ENCODE results near the gene GRN. TPM values are rescaled to one million over a fixed set of nuclear protein-coding genes. Genes with fewer than 3 reads are reported as not detected.
"Not testable (repeated sequence)": the region's sequence is repeated elsewhere in the genome, so short reads cannot be mapped to it uniquely, and the experiment has no call there.

GRN gene
- total RNA-seq, 5 donors from 2014 or later (not counting 1 experiment from before 2014, with no cell fraction given) = 21.0 to 48.3 (median 40.1) TPM

DNA sequence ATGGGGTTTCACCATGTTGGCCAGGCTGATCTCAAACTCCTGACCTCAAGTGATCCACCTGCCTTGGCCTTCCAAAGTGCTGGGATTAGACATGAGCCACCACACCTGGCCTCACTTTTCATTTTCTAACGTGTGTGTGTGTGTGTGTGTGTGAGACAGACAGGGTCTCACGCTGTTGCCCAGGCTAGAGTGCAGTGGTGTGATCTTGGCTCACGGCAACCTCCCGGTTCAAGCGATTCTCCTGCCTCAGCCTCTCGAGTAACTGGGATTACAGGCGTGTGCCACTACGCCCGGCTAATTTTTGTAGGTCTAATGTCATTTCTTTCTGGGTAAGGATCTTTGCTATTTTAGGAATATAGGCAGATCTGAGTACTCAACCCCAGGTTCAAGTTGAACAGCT, 49.0 kb downstream of the GRN start:
- H3K27ac ChIP-seq (ENCODE audit: low read length); H3K27me3 Mint-ChIP-seq; POLR2A ChIA-PET; H3K4me3 ChIP-seq (ENCODE audit: control insufficient read depth in 1 of 2, extremely low read depth in 1 of 2, low read length in 1 of 2); H3K27me3 ChIP-seq (replicated peaks in 1 of 2; ENCODE audit: control insufficient read depth in 2 of 2, extremely low read depth in 1 of 2, insufficient read depth in 2 of 2, low read length in 1 of 2); H3K4me3 Mint-ChIP-seq; H3K4me1 ChIP-seq (ENCODE audit: control insufficient read depth in 1 of 2, extremely low read depth in 1 of 2, insufficient read depth in 2 of 2, low read length in 2 of 2); H3K9me3 Mint-ChIP-seq; ATAC-seq (replicated peaks in 1 of 4); DNase-seq; H3K27ac Mint-ChIP-seq; H3K9me3 ChIP-seq: not testable (repeated sequence)
- peaks cover 4 to 15% of the 10 kb centered on the region in 2 donors for H3K36me3 ChIP-seq (ENCODE audit: control insufficient read depth in 2 of 2, extremely low read depth in 1 of 2, insufficient read depth in 1 of 2, low read length in 1 of 2)
- 100% methylated on average over 3 of the region's 9 CpGs for WGBS (ENCODE audit: insufficient coverage)
- CTCF ChIA-PET = interaction anchor here in 1 of 2 donors (0.6 kb wide), 1 partner anchor 589 kb away, joined by 4 read pairs; no protein-coding TSS in a partner anchor
- peaks cover 12% of the 10 kb centered on the region for H3K36me3 Mint-ChIP-seq
- H3K4me1 Mint-ChIP-seq = peaks cover 2 to 16% (median 5%) of the 10 kb centered on the region in 3 donors

DNA sequence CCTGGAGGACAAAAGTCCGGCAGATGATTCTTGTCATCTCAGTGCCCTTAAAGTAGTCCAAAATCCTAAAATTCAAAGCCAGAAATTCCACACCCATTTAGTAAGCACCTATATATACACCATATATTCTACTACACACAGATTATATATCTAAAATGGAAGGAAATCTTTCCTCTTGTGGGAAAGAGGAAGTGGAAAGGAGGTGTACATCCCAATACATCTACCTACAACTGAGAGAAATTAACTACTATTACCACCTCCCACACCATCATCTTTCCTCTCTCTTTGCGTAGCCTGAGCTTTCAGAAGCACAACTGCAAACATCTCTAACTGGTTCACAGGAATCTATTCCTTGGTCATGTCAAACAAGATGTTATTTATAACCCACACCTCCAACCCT, 49.7 kb downstream of the GRN start:
- POLR2A ChIA-PET = no interaction called here
- ATAC-seq (replicated peaks in 1 of 4) = no peak
- DNase-seq = no peak
- H3K4me3 Mint-ChIP-seq = no peak overlapping the region
- peaks cover 7 to 22% of the 10 kb centered on the region in 2 donors for H3K36me3 ChIP-seq (ENCODE audit: control insufficient read depth in 2 of 2, extremely low read depth in 1 of 2, insufficient read depth in 1 of 2, low read length in 1 of 2)
- H3K36me3 Mint-ChIP-seq = peaks cover 18% of the 10 kb centered on the region
- H3K27ac ChIP-seq (ENCODE audit: low read length) = no peak overlapping the region
- H3K27me3 ChIP-seq (replicated peaks in 1 of 2; ENCODE audit: control insufficient read depth in 2 of 2, extremely low read depth in 1 of 2, insufficient read depth in 2 of 2, low read length in 1 of 2) = no peaks in the 10 kb centered on the region
- CTCF ChIA-PET = interaction anchor here in 1 of 2 donors (0.6 kb wide), 1 partner anchor 589 kb away, joined by 4 read pairs; no protein-coding TSS in a partner anchor
- H3K4me3 ChIP-seq (ENCODE audit: control insufficient read depth in 1 of 2, extremely low read depth in 1 of 2, low read length in 1 of 2) = no peak overlapping the region
- no peak overlapping the region for H3K27ac Mint-ChIP-seq
- no peaks in the 10 kb centered on the region for H3K4me1 ChIP-seq (ENCODE audit: control insufficient read depth in 1 of 2, extremely low read depth in 1 of 2, insufficient read depth in 2 of 2, low read length in 2 of 2)
- H3K9me3 ChIP-seq = no peaks in the 10 kb centered on the region
- H3K4me1 Mint-ChIP-seq = peaks cover 0 to 9% (median 0%) of the 10 kb centered on the region in 3 donors
- H3K27me3 Mint-ChIP-seq = no peaks in the 10 kb centered on the region
- WGBS (ENCODE audit: insufficient coverage) = 100% methylated on average over 1 of the region's 2 CpGs
- no peaks in the 10 kb centered on the region for H3K9me3 Mint-ChIP-seq

DNA sequence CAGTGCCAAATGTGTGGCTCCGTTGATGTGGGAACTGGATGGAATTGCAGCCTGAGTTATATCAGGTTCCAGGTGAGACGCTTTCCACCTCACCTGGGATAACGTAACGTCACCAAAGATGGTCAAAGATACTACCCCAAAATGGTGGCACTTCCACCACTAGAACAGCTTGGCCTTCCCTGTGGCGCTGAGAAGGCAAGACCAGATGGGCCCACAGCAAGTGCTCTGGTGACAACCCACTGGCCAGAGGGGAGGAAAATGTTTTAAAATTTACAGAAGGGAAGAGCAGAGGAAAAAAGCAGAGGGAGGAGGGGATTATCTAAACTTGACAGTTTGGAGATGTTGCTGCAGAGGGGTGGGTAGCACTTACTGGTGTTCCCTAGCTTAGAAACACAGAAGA, 51.8 kb downstream of the GRN start:
- H3K27me3 Mint-ChIP-seq = no peaks in the 10 kb centered on the region
- DNase-seq (no peak), ATAC-seq (replicated peaks in 1 of 4) (no peak)
- H3K36me3 Mint-ChIP-seq = peaks cover 34% of the 10 kb centered on the region
- H3K4me3 Mint-ChIP-seq = no peak overlapping the region
- CTCF ChIA-PET = no interaction called here
- no peaks in the 10 kb centered on the region for H3K9me3 Mint-ChIP-seq
- H3K36me3 ChIP-seq (ENCODE audit: control insufficient read depth in 2 of 2, extremely low read depth in 1 of 2, insufficient read depth in 1 of 2, low read length in 1 of 2) = peaks cover 10 to 40% of the 10 kb centered on the region in 2 donors
- H3K4me1 Mint-ChIP-seq = peaks cover 0 to 4% (median 0%) of the 10 kb centered on the region in 3 donors
- no peak overlapping the region for H3K27ac ChIP-seq (ENCODE audit: low read length)
- POLR2A ChIA-PET = interaction anchor here in 1 of 2 donors (0.5 kb wide), 1 partner anchor 165 kb away, joined by 3 read pairs; no protein-coding TSS in a partner anchor
- H3K4me1 ChIP-seq (ENCODE audit: control insufficient read depth in 1 of 2, extremely low read depth in 1 of 2, insufficient read depth in 2 of 2, low read length in 2 of 2) = no peaks in the 10 kb centered on the region
- H3K27ac Mint-ChIP-seq = no peak overlapping the region
- H3K27me3 ChIP-seq (replicated peaks in 1 of 2; ENCODE audit: control insufficient read depth in 2 of 2, extremely low read depth in 1 of 2, insufficient read depth in 2 of 2, low read length in 1 of 2) = no peaks in the 10 kb centered on the region
- WGBS (ENCODE audit: insufficient coverage) = 100% methylated on average over 2 of the region's 5 CpGs
- no peak overlapping the region for H3K4me3 ChIP-seq (ENCODE audit: control insufficient read depth in 1 of 2, extremely low read depth in 1 of 2, low read length in 1 of 2)
- H3K9me3 ChIP-seq = no peaks in the 10 kb centered on the region

DNA sequence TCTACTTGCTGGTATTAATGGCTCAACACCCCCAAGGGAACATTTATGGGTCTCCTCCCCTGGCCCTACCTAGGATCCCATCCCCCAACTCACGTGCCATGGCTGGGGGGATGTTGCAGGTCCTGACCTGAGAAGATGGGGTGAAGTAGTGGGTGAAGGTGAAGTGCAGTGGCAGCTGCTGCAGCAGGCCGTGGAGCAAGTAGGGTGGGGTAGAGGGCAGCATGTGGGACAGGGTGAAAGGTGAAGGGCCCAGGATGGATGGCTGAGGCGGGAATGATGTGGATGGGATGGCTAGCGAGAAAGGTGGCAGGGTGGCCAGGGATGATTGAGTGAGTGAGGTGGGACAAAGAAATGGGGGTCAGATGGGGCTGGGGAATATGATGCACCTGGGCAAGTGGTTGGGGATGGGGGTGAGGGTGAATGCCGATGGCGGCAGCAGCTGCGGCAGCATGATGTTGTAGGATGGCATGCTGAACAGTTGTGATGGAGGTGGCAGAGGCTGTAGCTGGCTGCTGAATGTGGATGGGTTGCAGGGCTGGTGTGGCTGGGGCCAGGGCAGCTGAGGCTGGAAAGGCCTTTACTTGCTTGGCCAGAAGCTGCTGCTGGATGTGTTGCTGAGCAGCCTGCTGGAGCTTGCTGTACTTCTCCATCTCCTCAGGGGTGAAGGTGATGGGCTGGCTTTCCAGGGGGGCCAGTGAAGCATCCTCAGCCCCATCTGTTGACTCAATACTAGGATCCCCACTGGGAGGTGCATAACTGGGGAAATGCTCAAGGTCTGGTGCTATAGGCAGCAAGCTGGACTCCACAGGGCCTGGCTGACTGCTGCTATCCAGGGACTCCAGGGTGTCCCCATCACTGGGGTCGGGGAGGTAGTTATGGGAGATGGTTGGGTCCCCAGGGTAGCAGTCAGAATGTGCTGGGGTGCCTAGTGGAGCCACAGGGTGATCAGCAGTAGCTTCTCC, 52.7 kb downstream of the GRN start:
- no peaks in the 10 kb centered on the region for H3K9me3 ChIP-seq
- Mint-ChIP-seq H3K27ac (no peak overlapping the region), H3K4me1 (peaks cover 0 to 4% (median 0%) of the 10 kb centered on the region in 3 donors), H3K36me3 (peaks cover 40% of the 10 kb centered on the region), H3K27me3 (no peaks in the 10 kb centered on the region), H3K4me3 (no peak overlapping the region), H3K9me3 (no peaks in the 10 kb centered on the region)
- H3K4me3 ChIP-seq (ENCODE audit: control insufficient read depth in 1 of 2, extremely low read depth in 1 of 2, low read length in 1 of 2) = no peak overlapping the region
- ChIA-PET POLR2A (interaction anchor here in 1 of 2 donors (0.5 kb wide), 1 partner anchor 34 kb away, joined by 8 read pairs; the partner anchor contains the start of gene FAM171A2), CTCF (no interaction called here)
- ATAC-seq (replicated peaks in 1 of 4) (no peak), DNase-seq (no peak)
- 96% methylated on average over 7 of the region's 8 CpGs for WGBS (ENCODE audit: insufficient coverage)
- peaks cover 10 to 48% of the 10 kb centered on the region in 2 donors for H3K36me3 ChIP-seq (ENCODE audit: control insufficient read depth in 2 of 2, extremely low read depth in 1 of 2, insufficient read depth in 1 of 2, low read length in 1 of 2)
- H3K27ac ChIP-seq (ENCODE audit: low read length) = no peak overlapping the region
- no peaks in the 10 kb centered on the region for H3K4me1 ChIP-seq (ENCODE audit: control insufficient read depth in 1 of 2, extremely low read depth in 1 of 2, insufficient read depth in 2 of 2, low read length in 2 of 2)
- H3K27me3 ChIP-seq (replicated peaks in 1 of 2; ENCODE audit: control insufficient read depth in 2 of 2, extremely low read depth in 1 of 2, insufficient read depth in 2 of 2, low read length in 1 of 2) = no peaks in the 10 kb centered on the region

DNA sequence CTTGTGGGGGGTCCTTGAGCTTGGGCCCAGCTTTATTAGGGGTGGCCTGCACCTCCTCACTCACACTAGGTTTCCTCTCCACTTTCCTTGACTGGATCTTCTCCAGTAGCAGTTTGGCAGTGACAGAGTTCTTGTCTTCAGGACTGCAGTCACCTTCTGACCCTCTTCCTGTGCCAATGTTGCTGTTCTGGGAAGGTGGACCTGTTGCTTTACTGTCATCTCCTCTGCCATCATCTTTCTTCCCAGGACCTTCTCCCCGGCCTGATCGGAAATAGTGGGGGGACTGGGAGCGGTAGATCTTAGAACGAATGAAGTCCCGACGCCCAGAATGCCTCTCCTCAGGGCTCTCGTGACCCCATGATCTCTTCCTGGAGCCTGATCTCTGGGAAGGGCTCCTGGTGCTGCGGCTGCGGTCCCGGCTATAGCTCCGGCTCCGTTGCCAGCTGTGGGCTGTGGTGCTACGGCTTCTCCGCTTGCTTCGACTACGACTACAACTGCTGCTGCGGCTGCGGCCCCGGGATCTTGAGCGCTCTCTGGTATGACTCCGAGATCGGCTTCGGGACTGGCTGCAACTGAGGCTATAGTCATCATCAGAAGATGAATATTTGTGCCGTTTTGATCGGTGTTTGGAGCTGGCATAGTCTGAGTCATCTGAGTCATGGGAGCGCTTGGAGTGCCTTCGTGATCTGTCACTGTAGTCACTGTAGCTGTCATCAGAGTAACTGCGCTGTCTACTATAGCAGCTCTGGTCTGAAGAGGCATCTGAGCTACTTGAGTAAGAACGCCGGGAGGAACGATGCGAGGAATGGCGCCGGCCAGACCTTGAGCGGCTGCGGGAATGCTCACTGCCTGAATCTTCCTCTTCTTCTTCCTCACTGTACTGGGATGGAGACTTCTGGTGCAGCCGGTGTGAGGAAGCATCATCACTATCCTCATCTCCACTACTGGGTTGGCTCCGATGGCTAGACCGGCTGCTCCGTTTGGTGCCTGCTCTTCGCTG, 53.9 kb downstream of the GRN start:
- H3K4me3 ChIP-seq (ENCODE audit: control insufficient read depth in 1 of 2, extremely low read depth in 1 of 2, low read length in 1 of 2) = no peak overlapping the region
- ChIA-PET CTCF (no interaction called here), POLR2A (interaction anchor here in 1 of 2 donors (0.5 kb wide), 1 partner anchor 36 kb away, joined by 8 read pairs; the partner anchor contains the start of gene FAM171A2)
- Mint-ChIP-seq H3K27ac (no peak overlapping the region), H3K4me3 (no peak overlapping the region), H3K27me3 (no peaks in the 10 kb centered on the region), H3K4me1 (peaks cover 0 to 4% (median 0%) of the 10 kb centered on the region in 3 donors), H3K36me3 (peaks cover 41% of the 10 kb centered on the region), H3K9me3 (no peaks in the 10 kb centered on the region)
- WGBS (ENCODE audit: insufficient coverage) = 96% methylated on average over 33 of the region's 41 CpGs
- H3K36me3 ChIP-seq (ENCODE audit: control insufficient read depth in 2 of 2, extremely low read depth in 1 of 2, insufficient read depth in 1 of 2, low read length in 1 of 2) = peaks cover 10 to 54% of the 10 kb centered on the region in 2 donors
- no peak overlapping the region for H3K27ac ChIP-seq (ENCODE audit: low read length)
- H3K27me3 ChIP-seq (replicated peaks in 1 of 2; ENCODE audit: control insufficient read depth in 2 of 2, extremely low read depth in 1 of 2, insufficient read depth in 2 of 2, low read length in 1 of 2) = no peaks in the 10 kb centered on the region
- ATAC-seq (replicated peaks in 1 of 4) (no peak), DNase-seq (no peak)
- H3K9me3 ChIP-seq = no peaks in the 10 kb centered on the region
- H3K4me1 ChIP-seq (ENCODE audit: control insufficient read depth in 1 of 2, extremely low read depth in 1 of 2, insufficient read depth in 2 of 2, low read length in 2 of 2) = no peaks in the 10 kb centered on the region
